Measurements from ENCODE around the gene MED31. TPM values are rescaled to one million over a fixed set of nuclear protein-coding genes. Genes with fewer than 3 reads are reported as not detected.
"Not testable (repeated sequence)": the region's sequence is repeated elsewhere in the genome, so short reads cannot be mapped to it uniquely, and the experiment has no call there.

MED31 gene
- total RNA-seq, 1 experiment from 2014 or later = 41.4 TPM

DNA sequence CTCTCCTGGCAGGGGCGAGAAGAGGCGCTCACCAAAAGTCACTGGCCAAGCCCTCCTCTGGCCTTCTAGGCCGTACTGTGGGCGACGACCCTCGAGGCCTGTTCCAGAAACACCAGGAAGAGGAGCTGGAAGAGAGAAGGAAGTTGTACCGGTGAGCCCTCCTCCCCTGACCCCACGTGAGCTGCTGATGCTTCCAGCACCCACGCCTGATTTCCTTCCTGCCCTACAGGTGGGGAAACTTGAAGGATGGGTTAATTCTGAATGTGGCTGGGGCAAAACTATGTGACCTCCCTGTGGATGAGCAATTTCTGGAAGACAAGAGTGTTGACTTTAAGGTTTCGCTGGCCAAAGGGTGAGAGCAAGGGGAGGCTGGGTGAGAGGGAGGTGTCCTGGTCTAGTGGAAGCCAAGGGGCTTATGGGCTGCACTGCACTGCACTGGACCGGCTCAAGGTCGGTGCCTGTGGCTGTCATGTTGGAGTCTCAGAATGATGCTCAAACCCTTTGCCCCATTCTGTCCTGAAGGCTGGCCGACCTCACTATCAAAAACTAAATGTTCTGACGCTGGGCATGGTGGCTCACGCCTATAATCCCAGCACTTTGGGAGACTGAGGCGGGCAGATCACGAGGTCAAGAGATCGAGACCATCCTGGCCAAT lies 6.4 kb upstream of the MED31 start:
- no peaks in the 10 kb centered on the region for H3K79me2 ChIP-seq (ENCODE audit: low read depth)

DNA sequence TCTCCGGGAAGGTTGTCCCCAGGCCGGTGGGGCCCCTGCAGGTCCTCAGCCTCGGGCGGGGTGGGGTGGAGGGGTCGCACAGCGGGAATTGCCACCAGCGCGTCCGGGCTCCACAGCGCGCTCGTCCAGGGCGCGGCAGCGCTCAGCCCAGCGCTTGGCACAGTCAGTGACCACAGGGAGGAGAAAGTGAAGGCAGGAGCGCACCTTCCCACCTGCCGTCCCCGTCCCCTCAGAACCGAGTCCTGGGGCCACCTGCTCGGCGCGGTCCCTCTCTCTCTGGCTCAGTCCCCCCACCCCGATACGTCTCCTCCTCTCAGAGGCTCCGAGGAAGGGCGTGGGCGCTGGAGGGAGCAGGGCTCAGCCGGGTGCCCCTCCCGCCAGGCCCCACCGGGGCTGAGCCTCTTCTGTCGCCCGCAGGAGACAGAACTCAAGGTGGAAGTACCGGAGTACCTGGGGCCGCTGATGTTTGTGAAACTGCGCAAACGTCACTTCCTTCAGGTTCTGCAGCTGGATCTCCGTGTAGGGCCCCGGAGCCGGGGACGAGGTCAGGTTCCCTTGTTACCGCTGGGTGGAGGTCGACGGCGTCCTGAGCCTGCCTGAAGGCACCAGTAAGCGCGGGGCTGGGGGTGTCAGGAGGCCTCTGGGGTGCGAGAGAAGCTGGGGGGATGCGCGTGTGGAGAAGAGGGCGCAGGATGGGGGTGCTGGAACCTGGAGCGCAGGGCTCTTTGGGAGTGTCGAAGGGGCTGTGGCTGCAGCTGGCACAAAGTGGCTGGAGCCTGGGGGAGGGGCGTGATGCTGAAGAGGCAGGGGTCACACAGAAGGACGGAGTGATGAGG lies 5.6 kb upstream of the MED31 start:
- CTCF ChIA-PET; H3K9me3 ChIP-seq (ENCODE audit: insufficient read depth, low read depth); H3K9me2 ChIP-seq (ENCODE audit: insufficient read depth); H3K27ac ChIP-seq; H4K20me1 ChIP-seq (ENCODE audit: insufficient read depth); H3K27me3 ChIP-seq (ENCODE audit: insufficient read depth, low read depth); intact Hi-C loops (cut with micrococcal nuclease; ENCODE audit: unreplicated experiment); H3K36me3 ChIP-seq (ENCODE audit: low read depth); H3K79me2 ChIP-seq (ENCODE audit: low read depth): not testable (repeated sequence)
- peak overlapping the region; percentile 77; the same call in 1 of the 2 replicates for H2AFZ ChIP-seq
- peak in 1 of 2 experiments; percentile 40 for DNase-seq
- H3K4me2 ChIP-seq = peak overlapping the region; percentile 78
- POLR2A ChIA-PET (ENCODE audit: unreplicated experiment) = interaction anchor here (0.7 kb wide), 1 partner anchor 90 kb away, joined by 4 read pairs; no protein-coding TSS in a partner anchor
- peaks cover 10% of the 10 kb centered on the region; the same call in 1 of the 2 replicates for H3F3A ChIP-seq (ENCODE audit: insufficient read depth, low read depth)
- H3K4me3 ChIP-seq = peak overlapping the region; percentile 63
- TSS peak; percentile 25 for BruUV-seq (replicated peaks)
- peaks cover 29% of the 10 kb centered on the region for H3K4me1 ChIP-seq (replicated peaks; ENCODE audit: insufficient read depth)

More for the DNA sequence above, 6.4 kb upstream of the MED31 start:
- CTCF ChIA-PET = no interaction called here
- Histone ChIP-seq H3K9me2 (ENCODE audit: insufficient read depth) (no peaks in the 10 kb centered on the region), H3F3A (ENCODE audit: insufficient read depth, low read depth) (peaks cover 6% of the 10 kb centered on the region; the same call in 1 of the 2 replicates), H3K9me3 (ENCODE audit: insufficient read depth, low read depth) (no peaks in the 10 kb centered on the region), H3K4me3 (peak overlapping the region; percentile 63; the same call in 1 of the 2 replicates), H3K36me3 (ENCODE audit: low read depth) (no peaks in the 10 kb centered on the region), H3K27me3 (ENCODE audit: insufficient read depth, low read depth) (no peaks in the 10 kb centered on the region), H3K4me1 (replicated peaks; ENCODE audit: insufficient read depth) (peaks cover 22% of the 10 kb centered on the region), H3K27ac (no peak overlapping the region), H4K20me1 (ENCODE audit: insufficient read depth) (no peaks in the 10 kb centered on the region), H2AFZ (peak overlapping the region; percentile 77; the same call in 1 of the 2 replicates), H3K4me2 (peak overlapping the region; percentile 78)
- TF ChIP-seq, protein P1, sequence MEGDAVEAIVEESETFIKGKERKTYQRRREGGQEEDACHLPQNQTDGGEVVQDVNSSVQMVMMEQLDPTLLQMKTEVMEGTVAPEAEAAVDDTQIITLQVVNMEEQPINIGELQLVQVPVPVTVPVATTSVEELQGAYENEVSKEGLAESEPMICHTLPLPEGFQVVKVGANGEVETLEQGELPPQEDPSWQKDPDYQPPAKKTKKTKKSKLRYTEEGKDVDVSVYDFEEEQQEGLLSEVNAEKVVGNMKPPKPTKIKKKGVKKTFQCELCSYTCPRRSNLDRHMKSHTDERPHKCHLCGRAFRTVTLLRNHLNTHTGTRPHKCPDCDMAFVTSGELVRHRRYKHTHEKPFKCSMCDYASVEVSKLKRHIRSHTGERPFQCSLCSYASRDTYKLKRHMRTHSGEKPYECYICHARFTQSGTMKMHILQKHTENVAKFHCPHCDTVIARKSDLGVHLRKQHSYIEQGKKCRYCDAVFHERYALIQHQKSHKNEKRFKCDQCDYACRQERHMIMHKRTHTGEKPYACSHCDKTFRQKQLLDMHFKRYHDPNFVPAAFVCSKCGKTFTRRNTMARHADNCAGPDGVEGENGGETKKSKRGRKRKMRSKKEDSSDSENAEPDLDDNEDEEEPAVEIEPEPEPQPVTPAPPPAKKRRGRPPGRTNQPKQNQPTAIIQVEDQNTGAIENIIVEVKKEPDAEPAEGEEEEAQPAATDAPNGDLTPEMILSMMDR (conservative IDR thresholded peaks at IDR 0.05) = no peak
- no peak for TF ChIP-seq EZH2 (IDR thresholded peaks at IDR 0.05; ENCODE audit: low read depth)
- peak in 1 of 2 experiments; percentile 43 for DNase-seq
- intact Hi-C loops (cut with micrococcal nuclease; ENCODE audit: unreplicated experiment) = no loop called here
- no TSS peak for BruUV-seq (replicated peaks)
- POLR2A ChIA-PET (ENCODE audit: unreplicated experiment) = interaction anchor here (0.6 to 0.7 kb wide), 3 partner anchors 8 to 1219 kb away, joined by 3 to 4 read pairs (median 4); partner anchors contain the start of gene C1QBP

DNA sequence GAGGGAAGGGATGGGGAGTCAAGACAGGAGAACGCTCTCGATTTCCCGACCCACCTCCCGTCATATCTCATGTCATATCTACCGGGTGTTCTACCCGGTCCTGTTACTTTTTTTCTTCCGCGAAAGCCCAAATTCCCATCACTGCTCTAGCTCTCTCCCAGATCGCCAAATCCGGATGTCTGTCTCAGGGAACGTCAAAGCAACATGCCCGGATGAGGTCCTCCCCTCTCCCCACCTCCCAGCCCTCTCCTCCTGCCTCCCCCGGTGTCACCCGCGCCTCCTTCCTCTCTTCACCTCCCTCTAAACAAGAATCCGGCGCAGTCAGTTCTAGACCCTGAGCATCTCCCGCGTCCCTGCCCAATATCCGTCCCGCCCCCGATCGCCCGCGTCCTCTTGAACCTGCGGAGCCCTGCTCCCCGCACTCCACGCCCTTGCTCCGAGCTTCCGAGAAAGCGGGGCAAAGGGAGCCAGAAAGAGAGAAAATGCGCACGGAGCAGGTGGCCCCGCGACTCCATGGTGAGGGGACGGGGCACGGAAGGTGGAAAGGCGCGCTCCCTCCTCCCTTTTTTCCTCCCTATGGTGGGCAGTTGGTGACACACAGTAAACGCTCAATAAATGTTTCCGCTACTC lies 4.4 kb upstream of the MED31 start:
- H3K9me2 ChIP-seq (ENCODE audit: insufficient read depth); H3K36me3 ChIP-seq (ENCODE audit: low read depth); intact Hi-C loops (cut with micrococcal nuclease; ENCODE audit: unreplicated experiment); DNase-seq; CTCF ChIA-PET; H4K20me1 ChIP-seq (ENCODE audit: insufficient read depth); BruUV-seq (replicated peaks); H2AFZ ChIP-seq; H3F3A ChIP-seq (ENCODE audit: insufficient read depth, low read depth); POLR2A ChIA-PET (ENCODE audit: unreplicated experiment); H3K27ac ChIP-seq; H3K27me3 ChIP-seq (ENCODE audit: insufficient read depth, low read depth); H3K9me3 ChIP-seq (ENCODE audit: insufficient read depth, low read depth): not testable (repeated sequence)
- Histone ChIP-seq H3K4me3 (peak overlapping the region; percentile 48; the same call in 1 of the 2 replicates), H3K79me2 (ENCODE audit: low read depth) (peaks cover 16% of the 10 kb centered on the region), H3K4me1 (replicated peaks; ENCODE audit: insufficient read depth) (peaks cover 33% of the 10 kb centered on the region), H3K4me2 (peak overlapping the region; percentile 61)

Data from PC-9 (cell line).